Head of caudate nucleus (tissue), 42 donors: Measurements from ENCODE around the gene SEMA4G.
A peak's percentile ranks its signal among the peaks of the same experiment; 100 is the strongest.

ENCODE experiments used
- DNase-seq, 42 donors: peaks; one replicate each; pipeline versions ENCODE4 v3.0.0 to v3.0.0-alpha.2; 2020 to 2021; ENCODE audit warnings: mixed read lengths in 7 of 42
- intact Hi-C: fragments of 100-400 bp; cut with DNase I; formaldehyde crosslinking; loops from one replicate; pipeline ENCODE4 v1.15.0; 2022

Gene SEMA4G

DNA sequence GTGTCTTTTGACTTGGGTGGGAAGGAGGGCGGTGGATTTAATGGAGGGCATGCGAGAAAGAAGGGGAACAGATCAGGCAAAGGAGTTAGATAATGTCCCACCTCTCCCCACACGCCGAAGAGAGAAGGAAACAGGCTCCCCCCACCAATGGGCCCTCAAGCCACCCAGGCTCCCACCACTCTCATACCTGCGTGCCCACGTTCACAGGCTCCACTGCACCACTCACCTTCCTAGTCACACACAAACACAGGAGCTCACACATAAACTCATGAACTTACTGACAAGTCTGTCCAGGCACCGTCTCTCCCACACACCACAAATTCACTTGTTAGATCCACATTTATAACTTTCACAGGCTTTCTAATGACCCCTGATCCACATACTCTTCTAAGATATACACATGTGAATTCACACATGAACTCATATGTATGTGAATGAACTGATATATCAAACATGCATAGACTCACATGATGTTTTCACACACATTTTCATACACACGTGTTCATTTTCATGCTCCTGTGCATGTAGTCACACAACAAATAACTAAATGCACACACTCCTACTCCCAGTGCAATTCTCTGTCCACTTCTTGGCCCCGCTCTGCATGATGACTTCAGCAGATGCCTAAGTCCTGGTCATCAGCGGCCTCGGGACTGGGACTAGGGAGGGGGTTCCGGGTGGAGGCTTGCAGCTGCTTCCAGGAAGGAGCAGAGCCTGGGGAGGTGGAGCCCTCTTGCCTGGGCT lies 31.8 kb downstream of the SEMA4G start:
- peak; percentile 55 to 94 (median 80) for DNase-seq
- intact Hi-C loops: no loop called here

DNA sequence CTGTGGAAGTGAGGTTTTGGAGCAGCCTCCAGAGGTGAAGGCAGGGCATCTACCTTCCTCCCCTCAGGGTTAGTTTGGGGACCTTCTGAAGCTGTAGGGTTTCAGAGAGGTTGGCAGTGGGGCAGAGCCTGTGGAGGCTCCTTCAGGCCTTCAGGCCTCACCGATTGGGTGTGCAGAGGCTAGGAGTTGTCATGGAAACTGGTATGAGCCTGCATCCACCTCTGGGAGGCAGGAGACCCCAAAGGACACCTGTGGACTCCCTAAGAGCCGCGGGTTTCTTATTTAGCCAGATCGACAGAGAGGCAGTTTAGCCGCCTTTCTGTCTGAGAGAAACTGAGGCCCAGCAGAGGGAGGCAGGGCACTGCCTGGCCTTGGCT lies 32.3 kb downstream of the SEMA4G start:
- no peak for DNase-seq
- intact Hi-C loops: no loop called here

DNA sequence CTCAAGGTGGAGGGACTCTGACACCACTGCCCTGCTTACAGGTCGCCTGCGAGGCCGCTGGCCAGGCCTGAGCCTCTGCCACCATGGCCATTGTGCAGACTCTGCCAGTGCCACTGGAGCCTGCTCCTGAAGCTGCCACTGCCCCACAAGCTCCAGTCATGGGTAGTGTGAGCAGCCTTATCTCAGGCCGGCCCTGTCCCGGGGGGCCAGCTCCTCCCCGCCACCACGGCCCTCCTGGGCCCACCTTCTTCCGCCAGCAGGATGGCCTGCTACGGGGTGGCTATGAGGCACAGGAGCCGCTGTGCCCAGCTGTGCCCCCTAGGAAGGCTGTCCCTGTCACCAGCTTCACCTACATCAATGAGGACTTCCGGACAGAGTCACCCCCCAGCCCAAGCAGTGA lies 33.2 kb downstream of the SEMA4G start:
- intact Hi-C loops: no loop called here

DNA sequence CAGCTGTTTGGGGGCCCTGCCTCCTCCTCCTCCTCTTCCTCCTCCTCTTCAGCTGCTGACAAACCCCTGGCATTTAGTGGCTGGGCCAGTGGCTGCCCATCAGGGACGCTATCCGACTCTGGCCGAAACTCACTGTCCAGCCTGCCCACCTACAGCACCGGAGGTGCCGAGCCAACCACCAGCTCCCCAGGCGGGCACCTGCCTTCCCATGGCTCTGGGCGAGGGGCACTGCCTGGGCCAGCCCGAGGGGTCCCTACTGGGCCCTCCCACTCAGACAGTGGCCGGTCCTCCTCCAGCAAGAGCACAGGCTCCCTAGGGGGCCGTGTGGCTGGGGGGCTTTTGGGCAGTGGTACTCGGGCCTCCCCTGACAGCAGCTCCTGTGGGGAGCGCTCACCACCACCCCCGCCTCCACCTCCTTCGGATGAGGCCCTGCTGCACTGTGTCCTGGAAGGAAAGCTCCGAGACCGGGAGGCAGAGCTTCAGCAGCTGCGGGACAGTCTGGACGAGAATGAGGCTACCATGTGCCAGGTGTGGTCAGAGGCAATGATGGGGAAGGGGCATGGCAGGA lies 34.4 kb downstream of the SEMA4G start:
- intact Hi-C loops: no loop called here
- no peak for DNase-seq

More for the DNA sequence above, 33.2 kb downstream of the SEMA4G start:
- DNase-seq: no peak

DNA sequence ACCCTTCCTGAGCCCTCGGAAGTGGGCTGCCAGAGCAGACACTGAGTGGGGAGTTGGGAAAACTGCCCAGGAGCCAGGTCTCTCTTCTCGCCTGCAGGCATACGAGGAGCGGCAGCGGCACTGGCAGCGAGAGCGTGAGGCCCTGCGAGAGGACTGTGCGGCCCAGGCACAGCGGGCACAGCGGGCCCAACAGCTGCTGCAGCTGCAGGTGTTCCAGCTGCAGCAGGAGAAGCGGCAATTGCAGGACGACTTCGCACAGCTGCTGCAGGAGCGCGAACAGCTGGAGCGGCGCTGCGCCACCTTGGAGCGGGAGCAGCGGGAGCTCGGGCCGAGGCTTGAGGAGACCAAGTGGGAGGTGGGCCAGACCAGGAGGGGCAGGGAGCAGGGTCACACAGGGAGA lies 36.1 kb downstream of the SEMA4G start:
- intact Hi-C loops: no loop called here
- DNase-seq: no peak

DNA sequence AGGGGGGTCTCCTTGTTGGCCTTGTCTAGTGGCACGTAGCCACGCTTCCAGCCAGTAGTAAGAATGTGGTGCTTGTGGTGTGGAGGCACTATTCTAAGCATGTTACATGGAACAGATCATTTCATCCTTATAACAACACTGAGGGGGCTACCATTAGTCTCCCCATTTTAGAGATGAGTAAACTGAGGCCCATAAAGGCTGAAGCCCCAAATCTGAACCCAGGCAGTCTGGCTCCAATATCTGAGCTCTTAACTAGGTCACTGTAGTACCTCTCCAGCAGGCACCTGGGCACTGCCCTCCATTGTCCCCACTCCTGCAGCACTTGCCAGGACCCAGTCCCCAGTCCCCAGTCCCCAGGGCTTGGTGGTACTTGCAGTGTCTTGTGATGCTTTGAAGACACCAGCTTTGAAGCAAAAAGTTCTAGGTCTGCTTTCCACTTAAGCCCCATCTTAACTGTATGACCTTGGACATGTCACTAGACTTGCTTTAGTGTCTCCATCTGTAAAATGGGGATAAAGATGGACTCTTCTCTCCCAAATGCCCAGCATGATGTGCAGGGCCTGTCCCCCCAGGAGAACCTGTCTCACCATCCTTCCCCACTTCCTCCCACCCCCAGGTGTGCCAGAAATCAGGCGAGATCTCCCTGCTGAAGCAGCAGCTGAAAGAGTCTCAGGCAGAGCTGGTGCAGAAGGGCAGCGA lies 36.7 kb downstream of the SEMA4G start:
- no peak for DNase-seq
- intact Hi-C loops: no loop called here

DNA sequence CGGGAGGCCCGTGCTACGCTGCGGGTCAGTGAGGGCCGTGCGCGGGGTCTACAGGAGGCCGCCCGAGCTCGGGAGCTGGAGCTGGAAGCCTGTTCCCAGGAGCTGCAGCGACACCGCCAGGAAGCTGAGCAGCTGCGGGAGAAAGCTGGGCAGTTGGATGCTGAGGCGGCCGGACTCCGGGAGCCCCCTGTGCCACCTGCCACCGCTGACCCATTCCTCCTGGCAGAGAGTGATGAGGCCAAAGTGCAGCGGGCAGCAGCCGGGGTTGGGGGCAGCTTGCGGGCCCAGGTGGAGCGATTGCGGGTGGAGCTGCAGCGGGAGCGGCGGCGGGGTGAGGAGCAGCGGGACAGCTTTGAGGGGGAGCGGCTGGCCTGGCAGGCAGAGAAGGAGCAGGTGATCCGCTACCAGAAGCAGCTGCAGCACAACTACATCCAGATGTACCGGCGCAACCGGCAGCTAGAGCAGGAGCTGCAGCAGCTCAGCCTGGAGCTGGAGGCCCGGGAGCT lies 37.3 kb downstream of the SEMA4G start:
- DNase-seq: peak in 20 of 42 donors; percentile 33 to 82 (median 60)
- intact Hi-C loops: no loop called here

DNA sequence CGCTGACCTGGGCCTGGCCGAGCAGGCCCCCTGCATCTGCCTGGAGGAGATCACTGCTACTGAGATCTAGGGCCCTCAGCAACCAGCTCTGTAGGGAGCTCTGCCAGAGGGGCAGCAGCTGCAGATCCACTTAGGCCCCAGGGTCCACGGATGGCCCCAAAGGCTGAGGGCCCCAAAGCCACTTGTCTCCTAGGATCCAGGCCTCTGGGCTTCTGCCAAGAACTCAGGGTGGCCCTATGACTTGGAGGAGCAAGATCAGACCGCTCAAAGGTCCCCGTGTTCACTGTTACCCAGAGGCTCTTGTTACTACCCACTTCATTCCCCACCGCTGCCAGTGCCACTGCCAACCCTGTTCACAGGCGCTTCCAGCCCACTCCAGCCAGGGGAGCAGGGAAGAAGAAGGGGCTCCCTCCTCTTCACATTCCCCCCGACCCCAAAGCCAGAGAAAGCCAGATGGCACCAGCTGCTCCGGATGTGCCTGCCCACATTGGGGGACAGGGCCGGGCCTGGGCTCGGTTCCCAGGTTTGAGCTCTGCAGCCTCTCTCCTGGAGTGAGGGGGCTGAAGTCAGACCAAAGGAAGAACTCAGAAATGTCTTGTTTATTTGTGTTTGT lies 37.9 kb downstream of the SEMA4G start:
- DNase-seq: peak in 12 of 42 donors; percentile 24 to 71 (median 44)
- intact Hi-C loops: no loop called here

DNA sequence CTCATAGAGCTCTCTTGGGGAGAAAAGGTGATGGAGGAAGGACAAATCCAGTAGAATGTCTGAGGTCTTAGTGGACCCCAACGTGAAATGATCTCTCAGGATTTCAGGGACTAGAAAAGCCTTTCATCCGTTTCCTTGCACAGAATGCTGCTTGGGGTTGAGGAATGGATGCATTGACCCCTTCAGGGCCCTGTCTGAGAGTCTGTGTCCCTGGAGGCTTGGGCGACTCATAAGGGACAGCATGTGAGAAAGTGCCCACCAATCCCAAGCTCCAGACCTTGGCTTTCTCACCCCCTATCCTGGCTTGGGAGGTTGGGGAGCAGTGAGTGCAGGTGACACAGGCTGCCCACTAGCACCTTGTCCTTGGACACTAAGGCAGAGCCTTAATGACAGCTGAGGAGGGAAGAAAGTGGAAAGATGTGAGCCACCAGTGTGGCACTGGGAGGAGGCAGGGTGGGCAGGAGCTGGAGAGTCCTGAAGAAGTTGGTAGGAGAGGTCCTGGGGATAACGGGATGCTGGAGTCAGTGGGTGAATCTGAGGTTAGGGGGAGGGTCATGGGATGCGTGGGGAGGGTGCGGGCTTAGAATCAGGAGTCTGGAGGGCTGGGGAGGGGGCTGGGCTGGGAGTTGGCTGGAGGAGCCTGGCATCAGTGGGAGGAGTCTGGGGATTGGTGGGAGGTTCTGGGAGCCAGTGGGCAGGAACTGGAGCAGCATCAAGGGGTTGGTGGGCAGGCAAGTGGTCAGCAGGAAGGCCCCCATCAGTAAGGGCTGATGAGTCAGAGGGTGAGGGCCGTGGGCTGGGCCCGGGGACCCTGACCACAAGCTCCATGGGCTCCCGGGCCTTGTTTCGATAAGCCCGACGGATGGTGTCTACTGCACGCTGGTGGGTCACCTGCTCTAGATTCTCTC lies 38.9 kb downstream of the SEMA4G start:
- intact Hi-C loops: no loop called here
- peak in 28 of 42 donors; percentile 39 to 83 (median 65) for DNase-seq

DNA sequence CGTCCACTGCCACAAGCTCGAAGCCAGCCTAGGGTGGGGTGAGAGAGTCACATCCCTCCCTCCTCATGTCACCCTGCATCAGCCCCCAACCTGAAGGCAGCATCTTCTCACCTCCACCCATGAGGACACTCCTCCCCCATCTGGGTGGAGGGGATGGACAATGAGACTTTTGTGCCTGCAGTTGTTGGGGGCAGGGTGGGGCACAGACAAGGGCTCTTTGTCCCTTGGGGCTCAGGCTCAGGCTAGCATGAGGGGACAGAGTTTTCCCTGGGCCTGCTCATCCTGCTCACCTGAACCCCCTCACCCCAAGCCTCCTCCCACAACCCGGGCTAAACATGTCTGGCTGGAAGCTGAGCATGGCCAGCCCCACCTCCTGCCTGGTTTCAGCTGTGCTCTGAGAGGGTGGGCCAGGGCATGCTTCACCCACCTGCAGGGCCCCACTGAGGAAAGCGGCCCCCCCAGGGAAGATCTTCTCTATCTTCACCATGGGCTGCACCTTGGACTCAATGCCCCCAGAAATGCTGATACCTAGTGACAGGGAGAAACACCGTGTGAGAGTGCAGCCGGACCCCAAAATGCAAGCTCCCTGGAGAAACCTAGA lies 39.6 kb downstream of the SEMA4G start:
- peak in 41 of 42 donors; percentile 62 to 94 (median 84) for DNase-seq
- intact Hi-C loops: no loop called here

DNA sequence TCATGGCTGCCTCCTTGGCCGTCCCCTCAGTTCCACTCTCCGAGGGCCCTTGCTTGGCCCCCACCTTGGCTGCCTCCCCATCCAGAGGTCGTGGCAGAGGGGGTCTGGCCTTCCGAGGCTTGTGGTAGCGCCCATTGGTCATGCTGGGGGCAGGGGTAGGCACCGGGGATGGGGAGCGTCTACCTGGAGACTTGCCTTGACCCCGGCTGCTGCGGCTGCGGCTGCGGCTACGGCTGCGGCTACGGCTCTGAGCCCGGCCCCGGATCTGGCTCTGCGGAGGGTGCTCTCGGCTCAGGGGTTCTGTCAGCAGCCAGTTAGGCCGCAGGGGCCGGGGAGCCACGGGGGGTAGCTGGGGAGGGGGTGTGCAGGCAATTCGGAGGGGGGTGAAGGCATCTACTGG lies 41.0 kb downstream of the SEMA4G start:
- intact Hi-C loops: loop anchor here (10.0 kb wide), 1 partner anchor 54 kb away; the partner anchor contains the start of gene KAZALD1
- DNase-seq: peak in 1 of 42 donors; percentile 17

DNA sequence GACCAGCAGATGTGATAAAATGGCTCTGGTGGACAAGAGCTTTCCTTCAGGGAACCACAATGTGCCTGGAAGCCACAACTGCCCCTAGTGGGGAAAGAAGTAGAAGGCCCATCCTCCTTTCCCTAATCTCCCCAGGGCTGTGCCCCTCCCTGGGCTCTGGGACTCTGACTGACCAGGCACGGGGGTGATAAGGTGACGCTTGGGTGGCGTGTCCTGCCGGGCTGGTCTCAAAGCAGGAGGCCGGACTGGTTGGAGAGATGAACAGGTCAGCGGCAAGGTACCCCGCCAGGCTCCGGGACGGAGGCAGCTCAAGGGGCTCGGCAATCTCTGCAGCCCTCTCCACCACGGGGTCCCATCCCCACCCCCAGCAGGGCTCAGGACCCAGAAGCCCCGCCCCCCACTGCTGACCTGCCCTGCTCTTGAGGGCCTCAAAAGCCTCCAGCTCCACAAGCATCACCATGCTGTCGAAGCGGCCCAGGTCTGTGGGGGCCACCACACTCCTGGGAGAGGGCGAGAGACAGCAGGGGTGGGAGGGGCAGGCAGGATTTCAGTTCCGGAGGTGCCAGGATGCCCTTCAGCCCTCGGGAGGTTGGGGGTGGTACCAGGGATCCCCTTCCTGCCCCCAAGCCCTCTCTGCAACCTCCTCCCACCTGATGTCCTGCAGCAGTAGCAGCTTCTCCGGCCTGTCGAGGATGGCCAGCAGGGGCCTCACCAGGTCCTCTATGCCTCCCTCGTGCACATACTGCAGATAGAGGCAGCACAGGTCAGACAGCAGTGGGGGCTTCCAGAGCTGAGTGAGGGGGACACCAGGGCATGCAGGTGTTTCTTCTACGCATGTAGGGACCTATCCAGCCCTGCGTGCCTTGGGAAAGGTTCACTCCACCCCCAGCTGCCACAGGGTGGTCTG lies 42.5 kb downstream of the SEMA4G start:
- intact Hi-C loops: loop anchor here (10.0 kb wide), 1 partner anchor 53 kb away; the partner anchor contains the start of gene KAZALD1
- DNase-seq: peak in 4 of 42 donors; percentile 37 to 64 (median 48)

DNA sequence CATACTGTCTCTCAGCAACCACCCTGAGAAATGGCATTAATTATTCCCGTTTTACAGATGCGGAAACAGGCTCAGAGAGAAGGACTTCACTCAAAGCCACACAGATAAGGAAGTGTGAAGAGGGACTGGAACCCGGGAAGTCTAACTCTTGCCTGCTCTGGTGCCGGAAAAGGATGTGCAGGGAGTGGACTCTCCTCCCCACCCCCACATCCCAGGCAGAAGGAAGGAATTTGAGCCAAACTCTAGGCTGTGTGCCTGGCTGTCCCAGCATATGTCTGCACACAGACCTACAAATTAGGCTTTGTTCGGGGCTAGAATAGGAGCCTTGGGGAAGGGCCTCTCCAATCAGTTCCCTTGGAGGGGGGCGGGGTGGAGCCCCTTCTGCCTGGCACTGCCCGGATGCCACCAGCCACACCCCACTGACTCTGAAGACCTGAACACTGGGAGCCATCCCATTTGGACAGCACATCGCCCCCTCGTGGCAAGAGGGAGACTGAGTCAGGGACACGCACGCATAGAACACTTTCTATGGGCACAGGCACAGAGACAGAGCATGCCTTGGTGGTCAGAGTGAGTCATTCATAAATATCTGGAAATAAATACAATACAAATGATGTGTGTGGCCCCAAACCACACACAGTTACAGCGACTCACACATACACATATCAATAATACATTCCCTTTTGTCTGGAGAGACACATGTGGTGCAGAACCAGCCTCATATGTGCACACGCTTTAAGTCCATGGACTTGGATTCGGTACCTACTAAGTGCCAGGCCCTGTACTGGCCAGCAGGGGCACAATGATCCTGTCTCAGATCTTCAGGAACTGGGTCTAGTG lies 43.4 kb downstream of the SEMA4G start:
- DNase-seq: peak; percentile 86 to 99 (median 96)
- intact Hi-C loops: loop anchor here (10.0 kb wide), 1 partner anchor 52 kb away; the partner anchor contains the start of gene KAZALD1

DNA sequence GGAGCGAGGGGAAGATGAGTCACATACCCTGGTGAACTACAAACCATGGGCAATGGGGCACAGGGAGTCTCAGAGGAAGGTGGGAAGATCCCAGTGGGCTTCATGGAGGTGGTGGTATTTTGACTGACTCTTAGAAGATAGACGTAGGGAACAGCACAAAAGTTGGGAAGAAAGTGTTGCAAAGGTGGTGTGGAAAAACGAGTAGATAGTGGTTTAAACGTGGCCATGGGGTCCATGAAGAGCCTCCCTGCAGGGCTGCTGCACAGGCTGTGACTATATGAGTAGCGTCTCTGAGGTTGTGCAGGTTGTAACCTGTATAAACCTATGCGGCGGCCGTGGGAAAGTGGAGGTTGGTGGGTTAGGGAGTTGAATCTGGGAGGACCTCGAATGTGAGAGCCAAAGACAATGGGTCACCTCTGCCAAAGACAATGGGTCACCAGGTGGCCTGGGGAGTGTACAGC lies 44.1 kb downstream of the SEMA4G start:
- intact Hi-C loops: loop anchor here (10.0 kb wide), 1 partner anchor 51 kb away; the partner anchor contains the start of gene KAZALD1

DNA sequence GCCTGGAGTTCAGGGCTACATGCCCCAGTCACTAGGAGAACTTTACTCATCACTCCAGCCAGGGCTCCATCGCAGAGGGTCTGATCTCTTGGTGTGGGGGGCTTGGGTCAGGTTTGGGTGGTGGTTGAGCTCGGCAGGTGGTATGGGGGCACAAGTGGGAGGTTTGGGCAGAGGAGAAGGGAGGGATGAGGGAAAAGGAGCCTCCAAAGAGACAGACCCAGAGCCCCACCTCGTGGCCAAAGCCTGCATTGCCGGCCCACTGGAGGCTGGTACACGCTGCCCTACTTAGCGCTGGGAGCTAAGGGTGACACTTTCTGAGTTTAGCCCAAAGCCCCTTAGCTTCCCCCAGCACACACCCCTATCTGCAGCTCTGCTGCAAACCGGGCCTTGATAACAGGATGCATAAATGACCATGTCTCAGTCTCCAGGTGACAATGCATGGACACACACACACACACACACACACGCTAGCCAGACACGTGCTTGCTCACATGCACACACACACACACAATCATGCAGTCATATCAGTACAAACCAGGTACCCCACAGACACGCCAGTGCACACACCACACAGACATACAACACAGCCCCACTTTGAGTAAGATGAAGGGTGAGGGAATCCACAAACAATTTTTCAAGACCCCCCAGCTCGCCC lies 45.1 kb downstream of the SEMA4G start:
- intact Hi-C loops: loop anchor here (1.0 to 10.0 kb wide), 2 partner anchors 20 to 50 kb away; partner anchors contain the start of gene KAZALD1

More for the DNA sequence above, 44.1 kb downstream of the SEMA4G start:
- DNase-seq: peak in 1 of 42 donors; percentile 34

More for the DNA sequence above, 45.1 kb downstream of the SEMA4G start:
- peak; percentile 61 to 97 (median 92) for DNase-seq
